SK-N-SH (cell line): ENCODE data around the gene ATP11B. TPM values are rescaled to one million over a fixed set of nuclear protein-coding genes. Genes with fewer than 3 reads are reported as not detected.

ENCODE experiments used
- CTCF ChIA-PET: fragments of 300-600, 350-600 bp; formaldehyde crosslinking; extraction: SDS; loops from one replicate; lab custom pipeline; 2021; lab: Yijun Ruan, JAX
- POLR2A ChIA-PET: fragments of 350-600 bp; sonication (Branson Sonifier 250); formaldehyde crosslinking; extraction: SDS; loops from one replicate; lab custom pipeline; 2020; ENCODE audit warnings: antibody characterized with exemption, inconsistent platforms; lab: Yijun Ruan, JAX
- DNase-seq: peaks from one replicate; pipeline ENCODE4 v3.0.0; 2012
- H2AFZ ChIP-seq: fragments of 200-600 bp; sonication (generic); 2 replicates; pipeline ENCODE4 v1.8.1; 2016; ENCODE audit warnings: antibody characterized with exemption, mild to moderate bottlenecking, low read depth
- H3F3A ChIP-seq: fragments of 200-600 bp; sonication (generic); replicated peaks from 2 replicates; pipeline ENCODE3; 2016; ENCODE audit warnings: antibody characterized with exemption, mild to moderate bottlenecking; ENCODE audit not compliant: insufficient read depth
- H3K27ac ChIP-seq, 2 experiments: fragments of 200-500 bp in 1 of 2; fragments of 200-600 bp in 1 of 2; sonication (Bioruptor generic) in 1 of 2; sonication (generic), shearing (Covaris generic) in 1 of 2; 2 replicates each; pipeline versions ENCODE4 v1.5.1 to v1.6.1; 2014 to 2016; ENCODE audit warnings: low read depth in 2 of 2, inconsistent platforms in 1 of 2, low read length in 1 of 2, mild to moderate bottlenecking in 1 of 2, mixed read lengths in 1 of 2
- H3K27me3 ChIP-seq: fragments of 200-600 bp; sonication (generic), shearing (Covaris generic); 2 replicates; pipeline ENCODE4 v1.6.1; 2016; ENCODE audit warnings: mixed run types; ENCODE audit not compliant: insufficient read depth
- H3K36me3 ChIP-seq, 2 experiments: fragments of 200-500 bp in 1 of 2; fragments of 200-600 bp in 1 of 2; sonication (Bioruptor generic) in 1 of 2; sonication (generic) in 1 of 2; replicated peaks in 1 of 2; 2 replicates each; pipeline versions ENCODE3 to v1.5.1; 2014 to 2016; ENCODE audit warnings: low read length in 1 of 2, mild to moderate bottlenecking in 1 of 2; ENCODE audit not compliant: insufficient read depth in 2 of 2, control insufficient read depth in 1 of 2
- H3K4me1 ChIP-seq, 2 experiments: fragments of 200-500 bp in 1 of 2; fragments of 200-600 bp in 1 of 2; sonication (Bioruptor generic) in 1 of 2; sonication (generic), shearing (Covaris generic) in 1 of 2; 2 replicates each; pipeline versions ENCODE4 v1.5.1 to v1.6.1; 2014 to 2016; ENCODE audit warnings: low read depth in 1 of 2, low read length in 1 of 2, mixed run types in 1 of 2; ENCODE audit not compliant: insufficient read depth in 2 of 2, control insufficient read depth in 1 of 2
- H3K4me2 ChIP-seq: fragments of 200-600 bp; sonication (generic), shearing (Covaris generic); 2 replicates; pipeline ENCODE4 v1.6.1; 2017; ENCODE audit warnings: mixed run types
- H3K4me3 ChIP-seq, 2 experiments: fragments of 200-500 bp in 1 of 2; fragments of 200-600 bp in 1 of 2; sonication (Bioruptor generic) in 1 of 2; sonication (generic), shearing (Covaris generic) in 1 of 2; 2 replicates each; pipeline versions ENCODE4 v1.5.1 to v1.8.1; 2014 to 2016; ENCODE audit warnings: low read depth in 2 of 2, inconsistent platforms in 1 of 2, low read length in 1 of 2, mild to moderate bottlenecking in 1 of 2, mixed read lengths in 1 of 2, moderate library complexity in 1 of 2
- H3K79me2 ChIP-seq: fragments of 200-600 bp; sonication (generic); 2 replicates; pipeline ENCODE4 v1.8.1; 2017; ENCODE audit warnings: mild to moderate bottlenecking; ENCODE audit not compliant: insufficient read depth
- H3K9ac ChIP-seq: fragments of 200-600 bp; sonication (generic); 2 replicates; pipeline ENCODE4 v1.6.1; 2017; ENCODE audit warnings: mixed run types
- H3K9me2 ChIP-seq: fragments of 200-600 bp; sonication (generic); 2 replicates; pipeline ENCODE4 v1.6.1; 2017; ENCODE audit warnings: mixed run types
- H3K9me3 ChIP-seq: fragments of 200-600 bp; sonication (generic); 2 replicates; pipeline ENCODE4 v1.6.1; 2017; ENCODE audit warnings: mixed run types, mild to moderate bottlenecking, moderate library complexity
- H4K20me1 ChIP-seq: fragments of 200-600 bp; sonication (generic); 2 replicates; pipeline ENCODE4 v1.6.1; 2017; ENCODE audit warnings: mild to moderate bottlenecking, mixed run types; ENCODE audit not compliant: insufficient read depth
- CHD2 ChIP-seq: fragments of 150-350 bp; IDR thresholded peaks from 2 replicates; pipeline ENCODE4 v1.6.1; 2018; ENCODE audit warnings: low read length; ENCODE audit not compliant: partially characterized antibody
- EP300 ChIP-seq, 2 experiments: IDR thresholded peaks; 2 replicates each; pipeline versions ENCODE4 v1.4.0 to v1.6.1; 2012; ENCODE audit warnings: borderline replicate concordance in 1 of 2, low read depth in 1 of 2, low read length in 1 of 2
- FOSL2 ChIP-seq: IDR thresholded peaks from 2 replicates; pipeline ENCODE4 v1.4.0; 2012; ENCODE audit warnings: low read depth, mild to moderate bottlenecking, moderate library complexity, borderline replicate concordance
- FOXM1 ChIP-seq: IDR thresholded peaks from 2 replicates; pipeline ENCODE4 v1.4.0; 2012; ENCODE audit warnings: low read depth, mild to moderate bottlenecking
- GABPA ChIP-seq: IDR thresholded peaks from 2 replicates; pipeline ENCODE4 v1.4.0; 2012; ENCODE audit warnings: low read depth, mild to moderate bottlenecking
- GATA2 ChIP-seq: sonication (generic); formaldehyde crosslinking; IDR thresholded peaks from 2 replicates; pipeline ENCODE4 v1.5.0; 2020; ENCODE audit warnings: mild to moderate bottlenecking, missing genetic modification reagents
- MEF2A ChIP-seq: IDR thresholded peaks from 2 replicates; pipeline ENCODE4 v1.4.0; 2012; ENCODE audit warnings: low read depth, borderline replicate concordance
- MXI1 ChIP-seq: IDR thresholded peaks from 2 replicates; pipeline ENCODE4 v1.6.1; 2012; ENCODE audit warnings: mild to moderate bottlenecking, low read depth, low read length, improper control_type of control experiment
- RAD21 ChIP-seq: IDR thresholded peaks from 2 replicates; pipeline ENCODE4 v1.6.1; 2012; ENCODE audit warnings: mild to moderate bottlenecking, low read length
- RXRA ChIP-seq: IDR thresholded peaks from 2 replicates; pipeline ENCODE4 v1.4.0; 2012; ENCODE audit warnings: low read depth, mild to moderate bottlenecking, borderline replicate concordance
- SIN3A ChIP-seq: IDR thresholded peaks from 2 replicates; pipeline ENCODE4 v1.6.1; 2012; ENCODE audit warnings: low read depth, mild to moderate bottlenecking, low read length, moderate library complexity, borderline replicate concordance
- SMC3 ChIP-seq: IDR thresholded peaks from 2 replicates; pipeline ENCODE4 v1.6.1; 2012; ENCODE audit warnings: low read depth, low read length, improper control_type of control experiment
- TAF1 ChIP-seq: IDR thresholded peaks from 2 replicates; pipeline ENCODE4 v1.6.1; 2012; ENCODE audit warnings: low read depth, mild to moderate bottlenecking, low read length, moderate library complexity, borderline replicate concordance
- TCF12 ChIP-seq: IDR thresholded peaks from 2 replicates; pipeline ENCODE4 v1.4.0; 2012
- WGBS: methylation state at CpG from one replicate; pipeline ENCODE4 v1.1.6; 2017; ENCODE audit warnings: low lambda C conversion rate; 5-methylcytosine and 5-hydroxymethylcytosine counted together
- polyA plus RNA-seq, 3 experiments: library from polyadenylated mRNA; depleted of rRNA; stranded (reverse); fragments of >200 nt; gene quantifications; 2 replicates each; pipeline ENCODE4 v1.2.3, GENCODE V29; 2012
- TF ChIP-seq, protein P1 (sequence below): IDR thresholded peaks from 2 replicates; pipeline ENCODE4 v1.6.1; 2012; ENCODE audit warnings: mild to moderate bottlenecking, low read depth, low read length, moderate library complexity
- TF ChIP-seq, protein P2 (sequence below): IDR thresholded peaks from 2 replicates; pipeline ENCODE4 v1.4.0; 2012; ENCODE audit warnings: low read depth, borderline replicate concordance
- TF ChIP-seq, protein P3 (sequence below): IDR thresholded peaks from 2 replicates; pipeline ENCODE4; 2012

Gene ATP11B
- polyA plus RNA-seq, 1 of the 3 experiments (the other 2 are of a cell fraction), result 8.7 TPM

DNA sequence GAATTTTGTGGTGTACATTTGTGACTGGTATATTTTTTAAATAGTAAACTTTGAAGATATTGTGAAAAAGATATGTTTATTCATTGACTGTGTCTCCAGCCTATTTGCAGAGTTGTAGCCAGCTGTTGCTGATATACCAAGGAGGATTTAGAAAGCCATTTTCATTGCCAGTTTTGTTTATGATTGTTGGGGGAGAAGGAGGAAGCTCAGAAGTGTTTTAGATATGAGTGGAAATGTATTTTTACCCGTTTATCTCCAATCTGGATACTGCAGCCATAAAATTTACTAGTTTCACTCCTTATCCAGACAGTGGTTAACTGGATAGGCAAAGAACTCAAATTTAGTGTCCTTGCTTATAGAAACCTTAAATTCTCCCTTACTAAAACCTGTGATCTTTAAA is 18.8 kb downstream of the ATP11B start:
- CTCF ChIA-PET, result no interaction called here
- Histone ChIP-seq H3K27me3 (no peaks in the 10 kb centered on the region), H3K9me3 (no peaks in the 10 kb centered on the region), H3K9me2 (no peaks in the 10 kb centered on the region), H3K27ac (no peak overlapping the region; a peak in 1 of 4 replicates), H3K4me3 (no peak overlapping the region), H3K79me2 (peaks cover 97% of the 10 kb centered on the region), H3F3A (peaks cover 18% of the 10 kb centered on the region), H4K20me1 (peaks cover 28% of the 10 kb centered on the region), H2AFZ (no peak overlapping the region), H3K9ac (no peak overlapping the region), H3K4me2 (no peak overlapping the region), H3K4me1 (peaks cover 4 to 28% of the 10 kb centered on the region in 2 experiments; a peak in 3 of 4 replicates), H3K36me3 (no peaks in the 10 kb centered on the region)
- TF ChIP-seq TCF12, result no peak
- TF ChIP-seq, protein P1, sequence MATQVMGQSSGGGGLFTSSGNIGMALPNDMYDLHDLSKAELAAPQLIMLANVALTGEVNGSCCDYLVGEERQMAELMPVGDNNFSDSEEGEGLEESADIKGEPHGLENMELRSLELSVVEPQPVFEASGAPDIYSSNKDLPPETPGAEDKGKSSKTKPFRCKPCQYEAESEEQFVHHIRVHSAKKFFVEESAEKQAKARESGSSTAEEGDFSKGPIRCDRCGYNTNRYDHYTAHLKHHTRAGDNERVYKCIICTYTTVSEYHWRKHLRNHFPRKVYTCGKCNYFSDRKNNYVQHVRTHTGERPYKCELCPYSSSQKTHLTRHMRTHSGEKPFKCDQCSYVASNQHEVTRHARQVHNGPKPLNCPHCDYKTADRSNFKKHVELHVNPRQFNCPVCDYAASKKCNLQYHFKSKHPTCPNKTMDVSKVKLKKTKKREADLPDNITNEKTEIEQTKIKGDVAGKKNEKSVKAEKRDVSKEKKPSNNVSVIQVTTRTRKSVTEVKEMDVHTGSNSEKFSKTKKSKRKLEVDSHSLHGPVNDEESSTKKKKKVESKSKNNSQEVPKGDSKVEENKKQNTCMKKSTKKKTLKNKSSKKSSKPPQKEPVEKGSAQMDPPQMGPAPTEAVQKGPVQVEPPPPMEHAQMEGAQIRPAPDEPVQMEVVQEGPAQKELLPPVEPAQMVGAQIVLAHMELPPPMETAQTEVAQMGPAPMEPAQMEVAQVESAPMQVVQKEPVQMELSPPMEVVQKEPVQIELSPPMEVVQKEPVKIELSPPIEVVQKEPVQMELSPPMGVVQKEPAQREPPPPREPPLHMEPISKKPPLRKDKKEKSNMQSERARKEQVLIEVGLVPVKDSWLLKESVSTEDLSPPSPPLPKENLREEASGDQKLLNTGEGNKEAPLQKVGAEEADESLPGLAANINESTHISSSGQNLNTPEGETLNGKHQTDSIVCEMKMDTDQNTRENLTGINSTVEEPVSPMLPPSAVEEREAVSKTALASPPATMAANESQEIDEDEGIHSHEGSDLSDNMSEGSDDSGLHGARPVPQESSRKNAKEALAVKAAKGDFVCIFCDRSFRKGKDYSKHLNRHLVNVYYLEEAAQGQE, result no peak
- TF ChIP-seq SMC3, result no peak
- no peak for TF ChIP-seq MXI1
- TF ChIP-seq MEF2A, result no peak
- TF ChIP-seq FOXM1, result no peak
- TF ChIP-seq CHD2, result no peak
- TF ChIP-seq TAF1, result no peak
- TF ChIP-seq, protein P2, sequence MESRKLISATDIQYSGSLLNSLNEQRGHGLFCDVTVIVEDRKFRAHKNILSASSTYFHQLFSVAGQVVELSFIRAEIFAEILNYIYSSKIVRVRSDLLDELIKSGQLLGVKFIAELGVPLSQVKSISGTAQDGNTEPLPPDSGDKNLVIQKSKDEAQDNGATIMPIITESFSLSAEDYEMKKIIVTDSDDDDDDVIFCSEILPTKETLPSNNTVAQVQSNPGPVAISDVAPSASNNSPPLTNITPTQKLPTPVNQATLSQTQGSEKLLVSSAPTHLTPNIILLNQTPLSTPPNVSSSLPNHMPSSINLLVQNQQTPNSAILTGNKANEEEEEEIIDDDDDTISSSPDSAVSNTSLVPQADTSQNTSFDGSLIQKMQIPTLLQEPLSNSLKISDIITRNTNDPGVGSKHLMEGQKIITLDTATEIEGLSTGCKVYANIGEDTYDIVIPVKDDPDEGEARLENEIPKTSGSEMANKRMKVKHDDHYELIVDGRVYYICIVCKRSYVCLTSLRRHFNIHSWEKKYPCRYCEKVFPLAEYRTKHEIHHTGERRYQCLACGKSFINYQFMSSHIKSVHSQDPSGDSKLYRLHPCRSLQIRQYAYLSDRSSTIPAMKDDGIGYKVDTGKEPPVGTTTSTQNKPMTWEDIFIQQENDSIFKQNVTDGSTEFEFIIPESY, result no peak
- no peak for TF ChIP-seq EP300 (IDR thresholded peaks at IDR 0.05; ENCODE audit: borderline replicate concordance in 1 of 2, low read depth in 1 of 2, low read length in 1 of 2)
- TF ChIP-seq, protein P3, sequence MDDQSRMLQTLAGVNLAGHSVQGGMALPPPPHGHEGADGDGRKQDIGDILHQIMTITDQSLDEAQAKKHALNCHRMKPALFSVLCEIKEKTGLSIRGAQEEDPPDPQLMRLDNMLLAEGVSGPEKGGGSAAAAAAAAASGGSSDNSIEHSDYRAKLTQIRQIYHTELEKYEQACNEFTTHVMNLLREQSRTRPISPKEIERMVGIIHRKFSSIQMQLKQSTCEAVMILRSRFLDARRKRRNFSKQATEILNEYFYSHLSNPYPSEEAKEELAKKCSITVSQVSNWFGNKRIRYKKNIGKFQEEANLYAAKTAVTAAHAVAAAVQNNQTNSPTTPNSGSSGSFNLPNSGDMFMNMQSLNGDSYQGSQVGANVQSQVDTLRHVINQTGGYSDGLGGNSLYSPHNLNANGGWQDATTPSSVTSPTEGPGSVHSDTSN, result no peak
- no peak for TF ChIP-seq RXRA
- TF ChIP-seq FOSL2, result no peak
- no peak for TF ChIP-seq GABPA
- TF ChIP-seq SIN3A, result no peak
- no peak for TF ChIP-seq RAD21
- no peak for TF ChIP-seq GATA2 (CRISPR knock-in tag)
- POLR2A ChIA-PET, result no interaction called here
- WGBS, result 86% methylated on average over 1 of the region's 1 CpG
- no peak for DNase-seq
